Astrocyte (in vitro differentiated cells and primary cell): Measurements from ENCODE around the gene MSH5. TPM values are rescaled to one million over a fixed set of nuclear protein-coding genes. Genes with fewer than 3 reads are reported as not detected.

Experiments used
- DNase-seq: peaks from one replicate; pipeline ENCODE4 v3.0.0-alpha.2; 2010; ENCODE audit warnings: low read depth
- FAIRE-seq: peaks from 2 replicates; lab custom pipeline; 2011; peaks lifted over from hg19 to GRCh38; lab: Jason Lieb, UNC
- H2AFZ ChIP-seq: 2 replicates; pipeline ENCODE4 v1.6.0; 2012; ENCODE audit warnings: low read depth, low read length, inconsistent platforms
- H3K27ac ChIP-seq: 2 replicates; pipeline ENCODE4 v1.5.1; 2011; ENCODE audit warnings: low read depth, low read length, inconsistent platforms
- H3K27me3 ChIP-seq: 2 replicates; pipeline ENCODE4 v1.6.0; 2011; ENCODE audit warnings: low read length, inconsistent platforms; ENCODE audit not compliant: insufficient read depth
- H3K36me3 ChIP-seq: 2 replicates; pipeline ENCODE4 v1.5.1; 2011; ENCODE audit warnings: low read length, inconsistent platforms; ENCODE audit not compliant: insufficient read depth
- H3K4me1 ChIP-seq: 2 replicates; pipeline ENCODE4 v1.5.1; 2011; ENCODE audit warnings: low read length, inconsistent platforms; ENCODE audit not compliant: insufficient read depth
- H3K4me2 ChIP-seq: 2 replicates; pipeline ENCODE4 v1.6.0; 2012; ENCODE audit warnings: low read length, inconsistent platforms
- H3K4me3 ChIP-seq: 2 replicates; pipeline ENCODE4 v1.5.1; 2011; ENCODE audit warnings: low read depth, mild to moderate bottlenecking, low read length, inconsistent platforms; ENCODE audit not compliant: insufficient read depth
- H3K79me2 ChIP-seq: 2 replicates; pipeline ENCODE4 v1.6.0; 2012; ENCODE audit warnings: mild to moderate bottlenecking, low read length, inconsistent platforms; ENCODE audit not compliant: insufficient read depth
- H3K9ac ChIP-seq: 2 replicates; pipeline ENCODE4 v1.6.0; 2012; ENCODE audit warnings: mild to moderate bottlenecking, low read length, inconsistent platforms
- H3K9me3 ChIP-seq: 2 replicates; pipeline ENCODE4 v1.5.1; 2012; ENCODE audit warnings: low read depth, mild to moderate bottlenecking, low read length, inconsistent platforms; ENCODE audit not compliant: insufficient read depth
- H4K20me1 ChIP-seq: 2 replicates; pipeline ENCODE4 v1.6.0; 2012; ENCODE audit warnings: low read length, inconsistent platforms; ENCODE audit not compliant: insufficient read depth
- H3K27ac Mint-ChIP-seq: one replicate; pipeline ENCODE4 v1.8.0; 2021; ENCODE audit warnings: mild to moderate bottlenecking, mixed read lengths; ENCODE audit not compliant: unreplicated experiment
- H3K27me3 Mint-ChIP-seq: one replicate; pipeline ENCODE4 v1.8.0; 2021; ENCODE audit warnings: low read depth, mixed read lengths; ENCODE audit not compliant: unreplicated experiment
- H3K36me3 Mint-ChIP-seq: one replicate; pipeline ENCODE4 v1.8.0; 2021; ENCODE audit warnings: low read depth, mixed read lengths; ENCODE audit not compliant: unreplicated experiment
- H3K4me1 Mint-ChIP-seq: one replicate; pipeline ENCODE4 v1.8.0; 2021; ENCODE audit warnings: low read depth, mixed read lengths; ENCODE audit not compliant: unreplicated experiment
- H3K4me3 Mint-ChIP-seq: one replicate; pipeline ENCODE4 v1.8.0; 2021; ENCODE audit warnings: mild to moderate bottlenecking, moderate library complexity, mixed read lengths; ENCODE audit not compliant: unreplicated experiment
- H3K9me3 Mint-ChIP-seq: one replicate; pipeline ENCODE4 v1.8.0; 2021; ENCODE audit warnings: mild to moderate bottlenecking, mixed read lengths; ENCODE audit not compliant: unreplicated experiment
- EZH2 ChIP-seq: IDR thresholded peaks from 2 replicates; pipeline ENCODE4 v1.6.1; 2012; ENCODE audit warnings: mild to moderate bottlenecking, low read length, inconsistent platforms; ENCODE audit not compliant: insufficient read depth
- total RNA-seq: library from RNA; stranded (reverse); gene quantifications from 2 replicates; pipeline ENCODE4 v1.2.1, GENCODE V29; 2021
- TF ChIP-seq, protein P1 (sequence below): IDR thresholded peaks from 2 replicates; pipeline ENCODE4 v1.5.1; 2011; ENCODE audit warnings: low read depth, mild to moderate bottlenecking, inconsistent platforms, low read length, moderate library complexity; ENCODE audit not compliant: insufficient read depth

Gene MSH5
- total RNA-seq, 1 donor from 2014 or later: 6.8 TPM

DNA sequence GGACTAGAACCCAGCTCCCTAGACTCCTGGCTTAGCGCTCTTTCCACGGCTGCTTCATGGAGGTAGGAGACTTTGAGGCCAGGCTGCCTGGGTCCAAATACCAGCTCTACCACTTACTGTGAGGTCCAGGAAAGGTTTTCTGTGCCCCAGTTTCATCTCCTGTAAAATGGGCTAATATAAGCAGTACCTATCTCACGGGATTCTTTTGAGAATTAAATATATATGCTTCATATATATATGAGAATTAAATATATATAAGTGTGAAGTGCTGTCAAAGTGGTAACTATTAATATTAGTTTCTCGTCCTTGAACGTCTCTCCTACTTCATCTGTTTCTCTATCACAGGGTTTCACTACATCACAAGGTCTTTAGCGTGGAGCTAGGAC is 48.7 kb upstream of the MSH5 start:
- H3K4me2 ChIP-seq: no peak overlapping the region
- H3K4me3 ChIP-seq: no peak overlapping the region
- H3K79me2 ChIP-seq: no peaks in the 10 kb centered on the region
- Mint-ChIP-seq H3K4me3 (no peak overlapping the region), H3K9me3 (no peaks in the 10 kb centered on the region), H3K4me1 (peaks cover 11% of the 10 kb centered on the region), H3K27ac (no peak overlapping the region), H3K27me3 (no peaks in the 10 kb centered on the region), H3K36me3 (peaks cover 20% of the 10 kb centered on the region)
- peaks cover 5% of the 10 kb centered on the region for H3K4me1 ChIP-seq
- H3K27me3 ChIP-seq: no peaks in the 10 kb centered on the region
- H3K9ac ChIP-seq: no peak overlapping the region
- no peak for DNase-seq
- H3K27ac ChIP-seq: no peak overlapping the region
- H3K36me3 ChIP-seq: peaks cover 31% of the 10 kb centered on the region
- TF ChIP-seq, protein P1, sequence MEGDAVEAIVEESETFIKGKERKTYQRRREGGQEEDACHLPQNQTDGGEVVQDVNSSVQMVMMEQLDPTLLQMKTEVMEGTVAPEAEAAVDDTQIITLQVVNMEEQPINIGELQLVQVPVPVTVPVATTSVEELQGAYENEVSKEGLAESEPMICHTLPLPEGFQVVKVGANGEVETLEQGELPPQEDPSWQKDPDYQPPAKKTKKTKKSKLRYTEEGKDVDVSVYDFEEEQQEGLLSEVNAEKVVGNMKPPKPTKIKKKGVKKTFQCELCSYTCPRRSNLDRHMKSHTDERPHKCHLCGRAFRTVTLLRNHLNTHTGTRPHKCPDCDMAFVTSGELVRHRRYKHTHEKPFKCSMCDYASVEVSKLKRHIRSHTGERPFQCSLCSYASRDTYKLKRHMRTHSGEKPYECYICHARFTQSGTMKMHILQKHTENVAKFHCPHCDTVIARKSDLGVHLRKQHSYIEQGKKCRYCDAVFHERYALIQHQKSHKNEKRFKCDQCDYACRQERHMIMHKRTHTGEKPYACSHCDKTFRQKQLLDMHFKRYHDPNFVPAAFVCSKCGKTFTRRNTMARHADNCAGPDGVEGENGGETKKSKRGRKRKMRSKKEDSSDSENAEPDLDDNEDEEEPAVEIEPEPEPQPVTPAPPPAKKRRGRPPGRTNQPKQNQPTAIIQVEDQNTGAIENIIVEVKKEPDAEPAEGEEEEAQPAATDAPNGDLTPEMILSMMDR: no peak
- TF ChIP-seq EZH2: no peak
- no peaks in the 10 kb centered on the region for H3K9me3 ChIP-seq
- FAIRE-seq: no peak
- peaks cover 3% of the 10 kb centered on the region for H4K20me1 ChIP-seq
- no peak overlapping the region for H2AFZ ChIP-seq

DNA sequence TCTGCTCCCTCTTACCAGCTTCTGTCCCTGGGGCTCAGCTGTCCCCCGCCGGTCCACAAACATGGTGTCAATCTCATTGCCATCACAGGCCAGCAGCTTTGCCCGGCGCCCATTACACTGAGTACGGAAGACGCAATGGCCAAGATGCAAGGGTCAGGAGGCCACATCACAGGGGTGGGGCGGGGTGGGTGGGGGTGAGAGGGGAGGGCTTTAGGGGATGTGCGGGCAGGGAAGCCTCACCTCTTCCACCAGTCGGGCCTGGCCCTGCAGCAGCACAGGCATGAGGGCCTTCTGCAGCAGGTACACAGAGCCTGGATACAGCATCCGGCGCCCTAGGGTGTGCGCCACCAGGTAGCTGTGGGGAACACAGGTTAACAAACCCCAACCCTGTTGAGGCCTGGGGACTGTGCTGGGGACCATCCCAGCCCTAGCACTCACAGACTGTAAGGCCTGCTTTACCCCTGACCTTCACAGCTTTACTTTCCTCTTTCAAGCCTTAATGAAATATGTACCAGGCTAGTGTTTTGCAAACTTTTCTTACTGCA is 48.2 kb upstream of the MSH5 start:
- Mint-ChIP-seq H3K9me3 (no peaks in the 10 kb centered on the region), H3K27ac (no peak overlapping the region), H3K36me3 (peaks cover 14% of the 10 kb centered on the region), H3K27me3 (no peaks in the 10 kb centered on the region), H3K4me1 (peaks cover 11% of the 10 kb centered on the region), H3K4me3 (no peak overlapping the region)
- TF ChIP-seq, protein P1: no peak
- no peak for TF ChIP-seq EZH2
- Histone ChIP-seq H2AFZ (no peak overlapping the region), H3K9me3 (no peaks in the 10 kb centered on the region), H3K79me2 (no peaks in the 10 kb centered on the region), H3K9ac (no peak overlapping the region), H3K27me3 (no peaks in the 10 kb centered on the region), H3K36me3 (peaks cover 33% of the 10 kb centered on the region), H3K4me3 (no peak overlapping the region), H4K20me1 (peaks cover 4% of the 10 kb centered on the region), H3K4me1 (peaks cover 5% of the 10 kb centered on the region), H3K27ac (no peak overlapping the region), H3K4me2 (no peak overlapping the region)
- DNase-seq (no peak), FAIRE-seq (no peak)

DNA sequence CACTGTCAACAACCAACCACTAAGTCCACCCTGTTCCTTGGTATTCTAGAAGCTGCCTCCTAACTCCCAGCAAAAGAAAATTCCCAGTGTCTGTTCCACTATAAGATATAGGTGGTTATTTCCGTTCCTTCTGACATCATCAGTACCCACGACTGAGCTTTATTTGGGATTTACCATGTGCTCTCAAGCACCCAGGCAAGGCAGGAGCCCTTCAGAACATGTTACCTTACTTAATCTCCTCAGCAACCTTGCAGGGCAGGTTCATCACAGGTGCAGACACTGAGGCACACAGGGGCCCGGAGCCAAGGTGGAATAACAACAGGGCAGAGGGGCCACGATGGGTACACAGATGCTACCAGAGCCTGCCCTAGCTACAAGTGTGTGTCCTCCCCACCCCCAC is 47.5 kb upstream of the MSH5 start:
- no peak overlapping the region for H3K4me3 Mint-ChIP-seq
- no peak overlapping the region for H3K27ac Mint-ChIP-seq
- H3K9ac ChIP-seq: no peak overlapping the region
- peaks cover 13% of the 10 kb centered on the region for H3K36me3 Mint-ChIP-seq
- H3K27me3 ChIP-seq: no peaks in the 10 kb centered on the region
- peaks cover 5% of the 10 kb centered on the region for H3K4me1 ChIP-seq
- H2AFZ ChIP-seq: no peak overlapping the region
- H3K27me3 Mint-ChIP-seq: no peaks in the 10 kb centered on the region
- peaks cover 11% of the 10 kb centered on the region for H4K20me1 ChIP-seq
- H3K79me2 ChIP-seq: no peaks in the 10 kb centered on the region
- no peaks in the 10 kb centered on the region for H3K9me3 ChIP-seq
- H3K4me1 Mint-ChIP-seq: peaks cover 11% of the 10 kb centered on the region
- peaks cover 29% of the 10 kb centered on the region for H3K36me3 ChIP-seq
- no peak overlapping the region for H3K4me3 ChIP-seq
- H3K27ac ChIP-seq: no peak overlapping the region
- DNase-seq (no peak), FAIRE-seq (no peak)
- no peak overlapping the region for H3K4me2 ChIP-seq
- no peak for TF ChIP-seq EZH2
- TF ChIP-seq, protein P1: no peak
- no peaks in the 10 kb centered on the region for H3K9me3 Mint-ChIP-seq
